ACC112 (cell line): Measurements from ENCODE around the gene TALDO1.

Experiments
- H2AFZ ChIP-seq: fragments of 200-600 bp; sonication (generic); one replicate; pipeline ENCODE4 v1.6.0; 2017; ENCODE audit warnings: antibody characterized with exemption, low read length; ENCODE audit not compliant: unreplicated experiment
- H3K27ac ChIP-seq: fragments of 200-600 bp; sonication (generic); 2 replicates; pipeline ENCODE4 v1.5.1; 2014; ENCODE audit warnings: low read depth, mild to moderate bottlenecking, antibody characterized with exemption, low read length, moderate library complexity
- H3K27me3 ChIP-seq: fragments of 200-600 bp; sonication (generic); 2 replicates; pipeline ENCODE4 v1.6.1; 2014; ENCODE audit warnings: mild to moderate bottlenecking, antibody characterized with exemption, low read length, moderate library complexity, mixed read lengths; ENCODE audit not compliant: insufficient read depth
- H3K36me3 ChIP-seq: fragments of 200-600 bp; sonication (generic); 2 replicates; pipeline ENCODE4 v1.6.1; 2016; ENCODE audit warnings: mild to moderate bottlenecking, antibody characterized with exemption, low read length, moderate library complexity, mixed read lengths; ENCODE audit not compliant: insufficient read depth
- H3K4me1 ChIP-seq: fragments of 200-600 bp; sonication (generic); one replicate; pipeline ENCODE4 v1.6.1; 2016; ENCODE audit warnings: low read length, mixed read lengths; ENCODE audit not compliant: insufficient read depth, unreplicated experiment, control insufficient read depth
- H3K4me3 ChIP-seq: fragments of 200-600 bp; sonication (generic); 2 replicates; pipeline ENCODE4 v1.5.1; 2014; ENCODE audit warnings: mild to moderate bottlenecking, low read depth, low read length
- H3K79me2 ChIP-seq: fragments of 200-600 bp; sonication (generic); one replicate; pipeline ENCODE4 v1.6.0; 2016; ENCODE audit warnings: low read length; ENCODE audit not compliant: control insufficient read depth, unreplicated experiment, insufficient read depth

TALDO1 gene

GRCh38 chr11:747158-748006 lies at the start of gene TALDO1:
Gene TALDO1 (plus strand): TSS chr11:747464. CDS start chr11:747482, 18 bp downstream.
- H3K79me2 ChIP-seq = peaks cover 54% of the 10 kb centered on the region

GRCh38 chr11:697811-698311 lies 49.4 kb upstream of the TALDO1 start:
- H2AFZ ChIP-seq = no peak overlapping the region
- peak overlapping the region; percentile 76 for H3K4me3 ChIP-seq

More at GRCh38 chr11:747158-748006, at the start of gene TALDO1:
- H3K27ac ChIP-seq = peak within 1 kb of the TSS; percentile 78
- H3K27me3 ChIP-seq = no peaks in the 10 kb centered on the region
- H3K4me3 ChIP-seq = peak within 1 kb of the TSS; percentile 96
- peaks cover 14% of the 10 kb centered on the region for H3K4me1 ChIP-seq
- H3K36me3 ChIP-seq = no peaks in the 10 kb centered on the region
- H2AFZ ChIP-seq = peak within 1 kb of the TSS; percentile 98

GRCh38 chr11:698493-699115 lies 48.7 kb upstream of the TALDO1 start:
- Histone ChIP-seq H3K27me3 (no peaks in the 10 kb centered on the region), H3K36me3 (0 out of 2 replicates have a peak, but pooled peaks cover 6% of the 10 kb centered on the region), H3K4me3 (no peak overlapping the region), H3K79me2 (peaks cover 21% of the 10 kb centered on the region), H3K4me1 (peaks cover 29% of the 10 kb centered on the region), H3K27ac (no peak overlapping the region), H2AFZ (no peak overlapping the region)

More at GRCh38 chr11:697811-698311, 49.4 kb upstream of the TALDO1 start:
- Histone ChIP-seq H3K36me3 (0 out of 2 replicates have a peak, but pooled peaks cover 6% of the 10 kb centered on the region), H3K4me1 (peaks cover 29% of the 10 kb centered on the region), H3K27me3 (no peaks in the 10 kb centered on the region), H3K27ac (peak overlapping the region; percentile 96), H3K79me2 (peaks cover 28% of the 10 kb centered on the region)

DNA sequence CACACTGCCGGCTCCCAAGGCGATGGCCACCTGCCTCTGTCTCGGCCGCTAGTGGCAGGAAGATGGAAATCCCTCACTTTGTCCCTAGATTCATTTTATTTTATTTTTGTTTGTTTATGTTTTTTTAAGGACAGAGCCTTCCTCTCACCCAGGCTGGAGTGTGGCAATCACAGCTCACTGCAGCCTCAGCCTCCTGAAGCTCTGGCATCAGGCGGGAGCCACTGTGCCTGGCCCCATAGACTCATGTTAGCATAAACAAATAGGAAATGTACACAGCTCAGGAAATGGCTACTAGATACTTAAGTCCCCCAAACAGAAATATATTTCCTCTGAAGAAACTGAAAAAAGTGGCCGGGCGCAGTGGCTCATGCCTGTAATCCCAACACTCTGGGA lies 48.2 kb upstream of the TALDO1 start:
- Histone ChIP-seq H3K36me3 (0 out of 2 replicates have a peak, but pooled peaks cover 6% of the 10 kb centered on the region), H2AFZ (no peak overlapping the region), H3K79me2 (peaks cover 16% of the 10 kb centered on the region), H3K4me3 (no peak overlapping the region), H3K4me1 (peaks cover 29% of the 10 kb centered on the region), H3K27me3 (no peaks in the 10 kb centered on the region), H3K27ac (no peak overlapping the region)

- Histone ChIP-seq H3K36me3 (0 out of 2 replicates have a peak, but pooled peaks cover 6% of the 10 kb centered on the region), H3K27me3 (no peaks in the 10 kb centered on the region), H3K27ac (no peak overlapping the region)
Observed at GRCh38 chr11:699753-700152, 47.5 kb upstream of the TALDO1 start.

DNA sequence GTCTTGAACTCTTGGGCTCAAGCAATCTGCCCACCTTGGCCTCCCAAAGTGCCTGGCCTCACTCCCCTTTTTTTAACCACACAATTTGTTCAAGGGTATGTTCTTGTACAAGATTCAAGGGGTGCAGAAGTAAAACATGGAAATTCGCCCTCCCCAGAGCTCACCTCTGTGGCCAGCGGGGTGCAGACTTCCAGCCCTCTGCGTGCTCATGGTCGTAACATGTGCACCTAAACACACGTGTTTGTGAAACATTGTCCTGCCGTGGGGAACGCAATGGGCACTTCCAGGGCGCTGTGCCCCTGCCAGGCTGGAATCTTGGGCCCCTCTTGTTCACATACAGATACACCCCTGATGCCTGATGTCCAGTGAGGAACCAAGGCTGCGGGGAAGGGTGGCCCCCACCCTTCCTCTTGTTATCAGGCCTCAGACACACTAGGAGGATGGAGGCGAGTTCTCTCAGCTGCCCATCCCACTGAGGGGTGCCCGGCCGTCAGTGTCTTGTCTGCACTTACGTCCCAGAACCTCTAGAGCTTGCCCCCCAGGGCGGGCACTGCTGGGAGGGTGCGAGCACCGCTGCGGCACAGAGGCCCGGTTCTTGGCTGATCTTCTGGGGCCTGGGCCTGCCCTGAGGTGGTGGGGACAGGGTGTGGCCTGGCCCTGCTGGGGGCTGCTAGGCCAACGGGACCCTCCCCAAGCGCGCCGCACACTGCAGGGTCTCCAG lies 45.4 kb upstream of the TALDO1 start:
- no peaks in the 10 kb centered on the region for H3K27me3 ChIP-seq
- no peak overlapping the region for H2AFZ ChIP-seq
- H3K4me1 ChIP-seq = peaks cover 29% of the 10 kb centered on the region
- 0 out of 2 replicates have a peak, but pooled peaks cover 6% of the 10 kb centered on the region for H3K36me3 ChIP-seq
- H3K79me2 ChIP-seq = peaks cover 5% of the 10 kb centered on the region
- no peak overlapping the region for H3K4me3 ChIP-seq
- no peak overlapping the region for H3K27ac ChIP-seq

More at GRCh38 chr11:699753-700152, 47.5 kb upstream of the TALDO1 start:
- Histone ChIP-seq H2AFZ (no peak overlapping the region), H3K4me3 (no peak overlapping the region), H3K4me1 (peaks cover 29% of the 10 kb centered on the region), H3K79me2 (peaks cover 14% of the 10 kb centered on the region)

- Histone ChIP-seq H3K4me3 (no peak overlapping the region), H3K79me2 (peaks cover 2% of the 10 kb centered on the region), H2AFZ (no peak overlapping the region), H3K27ac (no peak overlapping the region), H3K27me3 (no peaks in the 10 kb centered on the region), H3K4me1 (peaks cover 30% of the 10 kb centered on the region), H3K36me3 (0 out of 2 replicates have a peak, but pooled peaks cover 6% of the 10 kb centered on the region)
Observed at GRCh38 chr11:702462-703461, 44.5 kb upstream of the TALDO1 start.

DNA sequence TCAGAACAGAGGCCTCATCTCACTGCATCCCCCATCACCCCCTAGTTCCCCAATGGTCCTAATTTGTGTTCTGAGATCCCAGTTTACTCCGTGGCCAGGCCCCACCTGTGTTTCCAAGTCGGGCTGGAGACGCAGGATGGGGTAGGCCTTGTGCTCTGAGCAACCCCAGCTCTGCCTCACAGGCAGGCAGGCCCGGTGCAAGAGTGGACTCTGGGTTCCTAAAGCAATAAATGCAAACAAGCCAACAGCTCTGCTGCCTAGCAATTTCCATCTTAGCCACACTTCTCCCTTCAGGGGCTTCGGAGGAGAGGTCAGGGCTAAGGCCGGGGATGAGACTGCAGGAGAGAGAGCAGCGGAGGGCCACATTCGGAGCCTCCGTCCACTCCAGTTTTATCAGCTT lies 43.8 kb upstream of the TALDO1 start:
- Histone ChIP-seq H3K4me3 (no peak overlapping the region), H3K36me3 (0 out of 2 replicates have a peak, but pooled peaks cover 6% of the 10 kb centered on the region), H3K27me3 (no peaks in the 10 kb centered on the region), H3K4me1 (peaks cover 25% of the 10 kb centered on the region), H3K79me2 (no peaks in the 10 kb centered on the region), H3K27ac (no peak overlapping the region), H2AFZ (no peak overlapping the region)

DNA sequence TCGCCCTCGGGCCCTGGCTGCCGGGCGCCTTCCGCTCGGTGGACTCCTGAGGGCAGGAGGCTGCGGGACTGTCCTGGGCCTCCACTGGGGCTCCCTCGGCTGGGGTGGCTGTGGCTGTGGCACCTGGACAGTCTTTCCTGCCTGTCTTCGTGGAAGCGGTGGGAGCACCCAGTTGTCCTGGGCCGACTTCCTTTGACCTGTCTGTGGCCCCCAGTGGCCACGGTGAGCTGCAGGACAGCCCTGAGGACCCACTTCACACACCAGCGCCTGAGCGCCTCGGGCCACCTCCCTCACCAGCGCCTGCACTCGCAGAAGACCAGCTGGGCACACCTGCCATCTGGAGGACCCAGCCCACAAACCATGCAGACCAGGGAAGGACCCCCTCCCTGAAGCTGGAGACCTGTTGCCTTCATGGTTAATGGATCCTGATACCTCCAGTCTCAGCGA lies 43.0 kb upstream of the TALDO1 start:
- Histone ChIP-seq H2AFZ (no peak overlapping the region), H3K27ac (no peak overlapping the region), H3K79me2 (no peaks in the 10 kb centered on the region), H3K27me3 (no peaks in the 10 kb centered on the region), H3K4me3 (no peak overlapping the region), H3K4me1 (peaks cover 24% of the 10 kb centered on the region), H3K36me3 (0 out of 2 replicates have a peak, but pooled peaks cover 6% of the 10 kb centered on the region)
